ENCODE results near the gene BCL10.

The BCL10 gene

DNA sequence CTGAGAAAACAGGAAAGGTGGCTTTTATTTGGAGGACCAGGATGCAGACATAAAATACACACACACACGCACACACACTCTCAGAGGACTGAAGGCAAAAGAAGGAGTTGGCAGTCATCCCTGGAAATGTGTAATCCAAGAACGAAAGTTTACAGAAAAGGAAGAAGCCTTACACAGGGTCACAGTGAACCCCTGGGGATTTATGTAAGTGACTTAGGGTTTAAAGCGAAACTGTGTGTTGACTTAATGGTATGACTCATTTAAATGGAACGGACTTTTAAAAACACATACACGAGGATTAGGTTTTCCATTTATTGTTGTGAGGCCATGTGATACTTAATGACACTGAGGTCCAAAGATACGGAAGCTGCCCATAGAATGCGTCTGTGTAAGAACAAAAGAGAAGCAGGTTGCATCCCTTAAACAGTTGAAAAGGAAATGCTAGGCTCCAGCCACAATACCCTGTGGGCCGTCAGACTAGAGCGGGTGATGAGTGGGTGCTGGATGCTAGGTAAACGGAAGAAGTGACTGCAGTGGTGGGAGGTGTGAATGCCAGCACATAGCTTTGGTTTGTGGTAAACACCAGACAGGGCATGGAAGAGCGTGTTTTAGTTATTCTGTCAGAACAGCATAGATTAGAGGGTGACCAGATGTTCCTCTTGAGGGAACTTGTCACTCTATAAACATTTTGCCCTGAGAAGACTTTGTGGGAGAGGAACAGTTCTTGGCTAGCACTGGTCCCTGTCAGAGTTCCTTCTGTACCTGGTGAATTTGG, 21.6 kb upstream of the BCL10 start:
- DNase-seq = peak; percentile 51

DNA sequence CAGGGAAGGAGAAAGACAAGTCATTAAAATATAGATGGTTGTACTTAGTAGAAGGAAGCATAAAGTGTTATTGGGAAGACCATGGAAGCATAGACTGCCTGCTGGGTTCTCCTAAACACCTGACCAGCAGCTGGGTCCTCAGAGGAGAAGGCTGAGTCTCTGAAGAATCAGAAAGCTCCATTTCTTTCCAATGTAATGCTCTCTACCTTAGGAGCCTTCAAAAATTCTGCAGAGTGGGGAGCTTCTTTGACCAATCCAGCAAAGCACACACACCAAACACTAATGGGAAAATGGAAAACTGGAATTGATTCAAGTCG, 21.1 kb upstream of the BCL10 start:
- no peak for DNase-seq

- DNase-seq = no peak
Measured at GRCh38 chr1:85296980-85297379, 20.5 kb upstream of the BCL10 start.

- DNase-seq = no peak
Measured at GRCh38 chr1:85295654-85296053, 19.2 kb upstream of the BCL10 start.

DNA sequence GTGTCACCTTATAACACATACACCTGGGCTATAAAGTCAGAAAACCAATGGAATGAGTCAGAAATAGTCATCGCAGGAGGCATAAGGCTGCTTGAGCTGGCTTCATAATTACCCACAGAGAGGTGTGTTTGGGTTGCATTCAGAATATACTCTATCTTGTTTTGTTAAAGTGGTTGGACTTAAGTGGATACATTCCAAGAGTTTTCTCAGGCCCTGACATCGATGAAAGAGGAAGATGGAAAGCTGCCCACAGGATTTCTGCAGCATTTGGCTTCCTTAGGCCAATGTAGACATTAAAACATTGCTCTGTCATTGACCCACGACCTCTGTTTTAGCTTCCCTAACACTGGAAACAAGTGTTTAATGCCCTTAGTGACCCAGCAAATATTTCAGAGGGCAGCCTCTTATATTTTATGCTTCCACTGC, 18.6 kb upstream of the BCL10 start:
- no peak for DNase-seq

GRCh38 chr1:85290826-85291225, 14.4 kb upstream of the BCL10 start:
- DNase-seq = no peak

DNA sequence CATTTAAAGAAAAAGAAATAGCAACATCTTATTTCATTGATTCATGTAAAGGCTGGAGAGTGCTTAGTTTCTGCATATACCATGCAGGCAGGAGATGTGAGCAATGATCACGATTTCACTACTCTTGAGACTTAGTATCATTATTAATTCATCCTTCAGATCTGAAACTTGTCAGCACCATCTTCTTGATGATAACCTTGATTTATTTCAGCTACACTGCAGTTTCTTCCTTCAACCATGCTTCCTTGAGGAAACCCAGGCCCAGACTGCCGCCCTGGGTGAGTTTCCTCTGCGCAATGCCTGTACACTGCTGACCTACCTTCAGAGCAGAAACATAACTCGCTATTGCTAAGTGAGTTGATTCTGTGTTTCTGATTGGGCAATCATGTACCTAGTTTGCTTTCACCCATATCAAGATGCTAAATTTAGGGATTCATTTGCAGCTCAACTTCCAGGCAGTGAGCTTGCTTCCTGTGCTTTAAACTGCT, 13.5 kb upstream of the BCL10 start:
- no peak for DNase-seq

GRCh38 chr1:85289207-85289847, 12.9 kb upstream of the BCL10 start:
- no peak for DNase-seq

DNA sequence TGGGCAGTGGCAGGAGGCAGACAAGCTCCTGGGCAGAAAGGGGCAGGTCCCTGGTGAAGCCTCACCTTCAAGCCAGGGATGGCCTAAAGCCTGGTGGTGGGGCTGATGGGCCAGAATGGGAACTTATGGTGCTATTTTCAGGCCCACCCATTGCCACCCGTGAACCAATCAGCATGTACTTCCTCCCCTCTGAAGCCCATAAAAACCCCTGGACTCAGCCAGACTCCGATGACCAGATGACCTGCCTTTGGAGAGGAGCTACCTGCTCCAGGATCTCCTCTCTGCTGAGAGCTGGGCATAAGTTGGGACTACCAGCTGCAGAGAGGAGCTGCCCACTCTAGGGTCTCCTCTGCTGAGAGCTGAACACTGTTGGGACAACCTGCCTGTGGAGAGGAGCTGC, 7.8 kb upstream of the BCL10 start:
- no peak for DNase-seq

DNA sequence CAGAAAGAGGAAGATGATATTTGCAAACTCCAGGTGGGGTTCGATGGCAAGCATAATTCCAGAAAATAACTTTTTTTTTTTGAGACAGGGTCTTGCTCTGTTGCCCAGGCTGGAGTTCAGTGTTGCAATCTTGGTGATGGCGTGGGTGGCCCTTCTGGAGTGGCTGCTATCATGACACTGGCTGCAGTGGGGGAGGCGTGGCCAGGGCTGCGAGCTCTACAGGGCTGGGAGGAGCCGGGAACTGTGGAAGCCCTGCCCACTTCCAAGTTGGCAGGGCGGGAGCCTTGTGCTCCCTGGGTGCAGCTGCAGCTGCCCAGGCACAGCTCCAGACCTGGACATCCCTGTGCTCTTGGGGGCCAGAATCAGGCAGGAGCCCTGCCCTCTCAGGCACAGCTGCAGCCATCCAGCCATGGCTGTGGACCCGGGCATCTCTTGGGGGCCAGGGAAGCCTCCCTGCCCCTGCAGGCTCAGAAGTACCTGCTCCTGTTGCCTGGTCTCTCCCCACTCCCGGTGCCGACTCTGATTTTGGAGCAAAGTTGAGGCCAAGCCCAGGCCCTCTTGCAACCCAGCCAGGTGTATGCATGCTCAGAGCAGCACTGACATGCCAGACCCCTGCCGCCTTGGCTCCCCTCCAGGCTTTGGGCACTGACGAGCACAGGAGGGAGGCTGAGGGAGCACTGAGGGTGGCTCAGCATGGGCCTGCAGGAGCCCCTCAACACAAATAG, 7.2 kb upstream of the BCL10 start:
- no peak for DNase-seq

- no peak for DNase-seq
Measured at GRCh38 chr1:85282424-85282823, 6.0 kb upstream of the BCL10 start.

GRCh38 chr1:85280636-85281035, 4.2 kb upstream of the BCL10 start:
- DNase-seq = no peak

- DNase-seq = no peak
Measured at GRCh38 chr1:85279458-85280080, 3.1 kb upstream of the BCL10 start.

- DNase-seq = no peak
Measured at GRCh38 chr1:85278853-85279314, 2.5 kb upstream of the BCL10 start.

DNA sequence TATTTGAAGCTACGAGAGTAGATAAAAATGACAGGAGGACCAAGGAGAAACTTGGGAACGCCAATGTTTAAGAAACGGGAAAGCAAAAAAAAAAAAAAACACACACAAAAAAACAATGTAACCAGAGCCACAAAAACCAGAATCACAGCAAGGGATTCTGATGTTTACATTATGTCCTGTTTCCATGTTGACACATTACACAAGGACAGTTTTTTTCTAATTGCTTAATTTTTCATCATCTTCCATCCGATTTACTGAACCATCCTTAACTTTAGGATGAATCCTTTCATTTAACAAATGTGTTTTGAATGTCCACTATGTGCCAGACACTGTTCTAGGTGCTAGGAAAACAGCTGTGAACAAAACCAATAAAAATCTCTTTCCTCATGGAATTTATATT, 1.4 kb upstream of the BCL10 start:
- DNase-seq = no peak

DNA sequence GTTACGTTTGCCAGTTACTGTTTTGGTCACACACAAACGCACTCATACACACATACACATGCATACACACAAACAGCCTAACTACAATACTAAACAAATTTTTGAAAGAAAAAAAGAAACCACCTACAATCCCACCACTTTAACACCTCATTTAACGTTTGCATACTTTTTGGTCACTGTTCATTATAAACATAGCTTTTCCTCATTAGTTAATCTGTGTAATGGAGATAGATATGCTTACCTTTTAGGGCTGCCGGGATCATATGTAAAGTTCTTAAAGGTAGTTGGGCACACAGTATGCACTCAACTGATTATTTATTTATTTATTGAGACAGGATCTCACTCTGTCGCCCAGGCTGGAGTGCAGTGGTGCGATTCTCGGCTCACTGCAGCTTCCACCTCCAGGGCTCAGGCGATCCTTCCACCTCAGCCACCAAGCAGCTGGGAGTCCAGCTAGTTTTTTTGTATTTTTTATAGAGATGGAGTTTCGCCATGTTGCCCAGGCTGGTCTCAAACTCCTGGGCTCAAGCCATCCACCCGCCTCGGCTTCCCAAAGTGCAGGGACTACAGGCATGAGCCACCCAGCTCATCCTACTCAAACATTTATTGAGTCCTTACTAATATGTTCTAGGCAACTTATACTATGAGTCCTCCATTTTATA, 677 bp upstream of the BCL10 start:
- DNase-seq = no peak

GRCh38 chr1:85275701-85276214, 674 bp downstream of the BCL10 start:
- DNase-seq = no peak

GRCh38 chr1:85274969-85275453, 1.4 kb downstream of the BCL10 start:
- DNase-seq = no peak

GRCh38 chr1:85273397-85273796, 3.0 kb downstream of the BCL10 start:
- DNase-seq = no peak

- no peak for DNase-seq
Measured at GRCh38 chr1:85268801-85269585, 7.4 kb downstream of the BCL10 start.

GRCh38 chr1:85267313-85267712, 9.1 kb downstream of the BCL10 start:
- DNase-seq = no peak

- no peak for DNase-seq
Measured at GRCh38 chr1:85264150-85264549, 12.3 kb downstream of the BCL10 start.
